BE2C (cell line): ENCODE results near the gene TRIM31.

ENCODE experiments used
- DNase-seq: peaks from one replicate; pipeline ENCODE4 v3.0.0-alpha.2; 2020
- H3K27me3 ChIP-seq: fragments of 250-450 bp; sonication (Bioruptor Pico); 2 replicates; pipeline ENCODE4 v1.5.1; 2020; ENCODE audit warnings: mild to moderate bottlenecking
- H3K36me3 ChIP-seq: fragments of 250-450 bp; sonication (Bioruptor Pico); 2 replicates; pipeline ENCODE4 v1.5.1; 2020; ENCODE audit warnings: mild to moderate bottlenecking
- H3K4me1 ChIP-seq: fragments of 250-450 bp; sonication (Bioruptor Pico); 2 replicates; pipeline ENCODE4 v1.5.1; 2020
- H3K4me3 ChIP-seq: 2 replicates; pipeline ENCODE4 v1.5.1; 2011; ENCODE audit warnings: low read depth, low read length
- H3K9me3 ChIP-seq: fragments of 250-450 bp; sonication (Bioruptor Pico); 2 replicates; pipeline ENCODE4 v1.5.1; 2020
- TF ChIP-seq, protein P1 (sequence below): IDR thresholded peaks from 2 replicates; pipeline ENCODE4 v1.5.1; 2012; ENCODE audit warnings: mild to moderate bottlenecking, low read depth, low read length

The TRIM31 gene

DNA sequence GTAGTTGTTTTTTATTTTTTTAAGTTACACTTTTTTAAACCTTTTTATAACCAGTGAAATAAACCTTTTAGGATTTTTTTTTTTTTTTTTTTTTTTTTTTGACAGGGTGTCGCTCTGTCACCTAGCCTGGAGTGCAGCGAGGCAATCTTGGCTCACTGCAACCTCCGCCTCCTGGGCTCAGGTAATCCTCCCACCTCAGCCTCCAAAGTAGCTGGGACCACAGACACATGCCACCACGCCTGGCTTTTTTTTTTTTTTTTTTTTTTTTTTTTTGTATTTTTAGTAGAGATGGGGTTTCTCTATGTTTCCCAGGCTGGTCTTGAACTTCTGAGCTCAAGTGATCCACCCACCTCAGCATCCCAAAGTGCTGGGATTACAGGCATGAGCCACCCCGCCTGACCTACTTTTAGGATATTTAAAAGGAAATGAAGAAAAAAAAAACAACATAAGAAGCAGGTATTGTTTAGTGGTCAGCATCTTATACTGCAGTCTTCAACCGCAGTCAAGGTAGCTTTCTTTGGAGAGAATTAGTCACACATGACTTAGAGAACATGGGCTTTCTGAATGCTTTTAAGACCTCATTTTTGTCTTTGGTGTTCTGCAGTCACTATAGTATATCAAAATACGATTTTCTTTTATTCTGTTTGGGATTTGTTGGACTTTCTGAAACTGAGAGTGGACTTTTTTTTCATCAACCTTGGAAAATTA lies 50.3 kb downstream of the TRIM31 start:
- peaks cover under 1% of the 10 kb centered on the region; the same call in 1 of the 2 replicates for H3K4me1 ChIP-seq
- no peak for DNase-seq
- H3K4me3 ChIP-seq, result peak overlapping the region; percentile 100
- H3K27me3 ChIP-seq, result no peaks in the 10 kb centered on the region
- no peaks in the 10 kb centered on the region; the same call in 1 of the 2 replicates for H3K36me3 ChIP-seq
- no peaks in the 10 kb centered on the region; the same call in 1 of the 2 replicates for H3K9me3 ChIP-seq
- TF ChIP-seq, protein P1, sequence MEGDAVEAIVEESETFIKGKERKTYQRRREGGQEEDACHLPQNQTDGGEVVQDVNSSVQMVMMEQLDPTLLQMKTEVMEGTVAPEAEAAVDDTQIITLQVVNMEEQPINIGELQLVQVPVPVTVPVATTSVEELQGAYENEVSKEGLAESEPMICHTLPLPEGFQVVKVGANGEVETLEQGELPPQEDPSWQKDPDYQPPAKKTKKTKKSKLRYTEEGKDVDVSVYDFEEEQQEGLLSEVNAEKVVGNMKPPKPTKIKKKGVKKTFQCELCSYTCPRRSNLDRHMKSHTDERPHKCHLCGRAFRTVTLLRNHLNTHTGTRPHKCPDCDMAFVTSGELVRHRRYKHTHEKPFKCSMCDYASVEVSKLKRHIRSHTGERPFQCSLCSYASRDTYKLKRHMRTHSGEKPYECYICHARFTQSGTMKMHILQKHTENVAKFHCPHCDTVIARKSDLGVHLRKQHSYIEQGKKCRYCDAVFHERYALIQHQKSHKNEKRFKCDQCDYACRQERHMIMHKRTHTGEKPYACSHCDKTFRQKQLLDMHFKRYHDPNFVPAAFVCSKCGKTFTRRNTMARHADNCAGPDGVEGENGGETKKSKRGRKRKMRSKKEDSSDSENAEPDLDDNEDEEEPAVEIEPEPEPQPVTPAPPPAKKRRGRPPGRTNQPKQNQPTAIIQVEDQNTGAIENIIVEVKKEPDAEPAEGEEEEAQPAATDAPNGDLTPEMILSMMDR, result no peak

DNA sequence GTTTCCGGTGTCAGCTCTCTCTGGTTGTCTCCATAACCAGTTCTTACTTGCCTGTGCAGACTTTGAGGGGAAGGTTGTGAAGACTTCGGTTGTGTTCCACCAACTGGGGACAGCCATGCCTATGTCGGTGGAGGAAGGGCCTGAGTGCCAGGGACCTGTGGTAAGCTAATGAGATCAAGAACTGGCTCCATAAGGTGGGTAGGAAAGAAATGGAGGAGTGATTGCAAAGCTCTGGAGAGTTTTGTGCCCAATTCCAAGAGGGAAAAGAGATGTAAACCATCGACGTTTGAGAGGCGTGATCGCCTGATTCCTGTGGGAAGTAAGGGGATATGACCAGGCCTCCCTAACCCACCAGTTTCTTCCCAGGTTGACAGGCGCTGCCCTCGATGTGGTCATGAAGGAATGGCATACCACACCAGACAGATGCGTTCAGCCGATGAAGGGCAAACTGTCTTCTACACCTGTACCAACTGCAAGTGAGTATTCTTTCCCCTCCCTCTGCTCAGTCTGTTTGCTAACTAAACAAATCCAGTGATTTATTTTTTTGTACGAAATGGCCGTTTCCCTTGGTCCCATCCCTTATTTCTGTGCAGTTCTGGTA lies 50.9 kb downstream of the TRIM31 start:
- H3K27me3 ChIP-seq, result no peaks in the 10 kb centered on the region
- H3K9me3 ChIP-seq, result no peaks in the 10 kb centered on the region
- DNase-seq, result no peak
- TF ChIP-seq, protein P1, result no peak
- peak overlapping the region; percentile 100 for H3K4me3 ChIP-seq
- no peaks in the 10 kb centered on the region for H3K4me1 ChIP-seq
- no peaks in the 10 kb centered on the region; the same call in 1 of the 2 replicates for H3K36me3 ChIP-seq

DNA sequence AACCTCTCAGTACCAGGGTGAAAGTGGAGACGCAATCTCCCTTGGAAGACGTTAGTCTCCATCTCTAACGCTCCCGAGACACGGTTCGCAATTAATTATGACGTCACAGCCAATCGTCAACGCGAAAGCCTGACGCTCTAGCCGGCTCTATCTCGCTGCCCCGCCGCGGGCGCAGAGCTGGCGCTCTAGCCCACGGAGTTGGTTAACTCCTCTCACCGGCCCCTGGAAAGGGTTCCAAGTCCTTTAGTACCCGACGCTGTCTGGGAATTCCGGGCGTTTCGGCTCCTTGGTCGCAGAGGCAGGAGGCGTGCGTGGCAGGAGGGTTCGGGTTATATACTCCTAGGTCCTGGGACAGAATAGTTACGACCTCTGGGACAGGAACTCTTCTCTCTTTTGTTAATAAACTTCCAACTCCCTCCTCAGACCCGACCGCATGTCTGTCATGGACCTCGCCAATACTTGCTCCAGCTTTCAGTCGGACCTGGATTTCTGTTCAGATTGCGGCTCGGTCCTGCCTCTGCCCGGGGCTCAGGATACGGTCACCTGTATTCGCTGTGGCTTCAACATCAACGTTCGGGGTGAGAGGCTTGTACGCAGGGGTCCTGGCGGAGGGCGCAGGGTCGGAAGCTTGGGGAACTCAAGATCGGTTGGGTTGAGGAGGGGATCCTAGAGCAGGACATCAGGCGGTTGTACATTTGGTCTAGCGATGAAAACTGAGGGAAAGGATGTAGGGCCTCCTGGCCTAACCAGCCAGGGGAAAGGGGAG lies 51.6 kb downstream of the TRIM31 start, which contains the start of gene POLR1H:
TSS of gene POLR1H (plus strand) at position 174 of the 766 bp plus-strand sequence. CDS start at position 434, 260 bp downstream.
- peak within 1 kb of the TSS; percentile 100 for H3K4me3 ChIP-seq
- TF ChIP-seq, protein P1, result 0 out of 2 replicates have a peak, but pooled peaks have one; percentile 4
- H3K27me3 ChIP-seq, result no peaks in the 10 kb centered on the region
- H3K9me3 ChIP-seq, result no peaks in the 10 kb centered on the region
- no peaks in the 10 kb centered on the region for H3K4me1 ChIP-seq
- DNase-seq, result peak; percentile 92
- H3K36me3 ChIP-seq, result no peaks in the 10 kb centered on the region; the same call in 1 of the 2 replicates

DNA sequence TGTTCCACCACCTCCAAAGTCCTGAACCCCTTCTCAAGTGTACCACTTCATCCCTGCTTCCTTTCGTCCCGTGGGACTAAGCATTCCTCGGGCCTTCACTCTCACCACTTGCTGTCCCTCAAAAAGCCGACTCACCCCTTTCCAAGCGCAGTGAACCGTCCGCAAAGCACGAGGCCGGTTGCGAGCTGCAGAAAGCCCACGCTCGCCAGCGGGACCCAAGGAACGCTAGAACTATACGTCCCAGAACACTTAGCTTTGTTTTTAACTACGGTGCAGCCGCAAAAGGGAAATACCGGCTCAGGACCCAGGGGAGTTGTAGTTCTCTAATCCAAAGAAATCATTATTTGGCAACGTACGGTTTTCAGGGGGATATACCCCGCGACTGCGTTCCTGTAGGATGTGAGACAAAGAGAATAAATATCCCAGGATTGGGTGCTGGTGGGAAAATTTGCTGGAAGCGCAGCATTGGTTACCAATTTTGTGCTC lies 52.2 kb downstream of the TRIM31 start:
- Histone ChIP-seq H3K36me3 (no peaks in the 10 kb centered on the region; the same call in 1 of the 2 replicates), H3K9me3 (no peaks in the 10 kb centered on the region), H3K27me3 (no peaks in the 10 kb centered on the region), H3K4me1 (no peaks in the 10 kb centered on the region), H3K4me3 (peak overlapping the region; percentile 100)
- TF ChIP-seq, protein P1, result no peak
- peak; percentile 16 for DNase-seq

DNA sequence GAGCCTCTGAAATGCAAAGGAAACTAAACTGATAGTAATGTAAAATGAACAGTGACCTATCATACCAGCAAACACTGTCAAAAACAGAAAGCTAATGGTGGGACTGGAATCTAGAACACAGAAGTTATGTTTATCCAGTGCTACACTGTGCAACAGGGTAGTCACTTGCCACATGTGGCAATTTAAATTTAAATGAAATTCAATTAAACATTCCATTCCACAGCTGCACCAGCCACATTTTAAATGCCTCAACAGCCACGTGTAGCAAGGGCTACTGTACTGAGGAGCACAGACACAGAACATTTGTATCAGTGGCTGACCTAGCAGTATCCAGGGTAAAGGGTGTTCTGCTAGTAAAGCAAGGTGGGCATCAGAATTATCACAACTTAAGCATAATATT lies 57.4 kb downstream of the TRIM31 start:
- TF ChIP-seq, protein P1, result no peak
- H3K4me3 ChIP-seq, result no peak overlapping the region
- H3K4me1 ChIP-seq, result no peaks in the 10 kb centered on the region
- DNase-seq, result no peak
- no peaks in the 10 kb centered on the region for H3K9me3 ChIP-seq
- H3K36me3 ChIP-seq, result no peaks in the 10 kb centered on the region
- H3K27me3 ChIP-seq, result no peaks in the 10 kb centered on the region
